ENCODE measurements around the gene PDE6D. TPM values are rescaled to one million over a fixed set of nuclear protein-coding genes. Genes with fewer than 3 reads are reported as not detected.

Gene PDE6D
- total and polyA plus RNA-seq, 2 experiments from 2014 or later: 47.3 to 64.8 TPM

DNA sequence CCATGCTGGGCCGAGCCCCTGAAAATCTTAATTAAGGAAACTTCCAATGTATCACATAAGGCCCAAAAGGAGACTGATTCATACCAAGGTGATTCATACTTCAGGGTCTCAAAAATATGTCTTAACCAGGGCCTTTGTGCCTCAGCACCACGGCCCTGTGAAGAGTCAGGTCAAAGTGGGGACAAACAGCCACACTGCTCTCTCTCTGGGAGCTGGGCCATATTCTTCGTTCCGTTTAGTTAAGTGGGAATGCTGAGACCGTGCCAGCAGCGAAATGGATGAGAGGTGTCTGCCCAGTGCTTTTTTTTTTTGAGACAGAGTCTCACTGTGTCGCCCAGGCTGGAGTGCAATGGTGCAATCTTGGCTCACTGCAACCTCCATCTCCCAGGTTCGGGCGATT is 82.1 kb downstream of the PDE6D start:
- TF ChIP-seq, protein P1, sequence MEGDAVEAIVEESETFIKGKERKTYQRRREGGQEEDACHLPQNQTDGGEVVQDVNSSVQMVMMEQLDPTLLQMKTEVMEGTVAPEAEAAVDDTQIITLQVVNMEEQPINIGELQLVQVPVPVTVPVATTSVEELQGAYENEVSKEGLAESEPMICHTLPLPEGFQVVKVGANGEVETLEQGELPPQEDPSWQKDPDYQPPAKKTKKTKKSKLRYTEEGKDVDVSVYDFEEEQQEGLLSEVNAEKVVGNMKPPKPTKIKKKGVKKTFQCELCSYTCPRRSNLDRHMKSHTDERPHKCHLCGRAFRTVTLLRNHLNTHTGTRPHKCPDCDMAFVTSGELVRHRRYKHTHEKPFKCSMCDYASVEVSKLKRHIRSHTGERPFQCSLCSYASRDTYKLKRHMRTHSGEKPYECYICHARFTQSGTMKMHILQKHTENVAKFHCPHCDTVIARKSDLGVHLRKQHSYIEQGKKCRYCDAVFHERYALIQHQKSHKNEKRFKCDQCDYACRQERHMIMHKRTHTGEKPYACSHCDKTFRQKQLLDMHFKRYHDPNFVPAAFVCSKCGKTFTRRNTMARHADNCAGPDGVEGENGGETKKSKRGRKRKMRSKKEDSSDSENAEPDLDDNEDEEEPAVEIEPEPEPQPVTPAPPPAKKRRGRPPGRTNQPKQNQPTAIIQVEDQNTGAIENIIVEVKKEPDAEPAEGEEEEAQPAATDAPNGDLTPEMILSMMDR (IDR thresholded peaks at IDR 0.05; ENCODE audit: low read depth, low read length): no peak
- Histone ChIP-seq H3K27me3 (no peaks in the 10 kb centered on the region), H3K36me3 (no peaks in the 10 kb centered on the region), H3K27ac (no peak overlapping the region), H3K9me3 (ENCODE audit: low read depth) (no peaks in the 10 kb centered on the region), H3K4me1 (ENCODE audit: low read depth) (no peaks in the 10 kb centered on the region), H3K4me3 (no peak overlapping the region)
- no peak for DNase-seq (ENCODE audit: low read depth in 1 of 2, low spot score in 1 of 2)

DNA sequence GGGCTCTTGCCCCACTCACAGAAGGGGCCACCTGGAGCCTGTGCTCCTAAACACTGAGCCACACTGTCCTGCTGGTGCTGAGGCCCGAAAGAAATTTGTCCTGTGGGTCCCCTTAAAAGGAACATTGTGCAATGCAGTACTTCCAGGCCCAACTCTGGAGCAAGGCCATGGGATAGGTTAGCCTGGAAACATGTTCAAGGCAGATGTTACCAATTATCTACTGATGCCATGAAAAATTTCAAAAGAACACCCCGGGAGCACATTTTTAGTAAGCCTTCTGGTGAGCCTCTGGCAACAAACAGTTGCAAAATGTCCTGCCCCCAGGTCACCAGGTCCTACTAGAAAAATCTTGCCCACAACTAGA is 85.1 kb downstream of the PDE6D start:
- TF ChIP-seq, protein P1 (IDR thresholded peaks at IDR 0.05; ENCODE audit: low read depth, low read length): no peak
- Histone ChIP-seq H3K27me3 (no peaks in the 10 kb centered on the region), H3K4me3 (no peak overlapping the region), H3K9me3 (ENCODE audit: low read depth) (no peaks in the 10 kb centered on the region), H3K36me3 (no peaks in the 10 kb centered on the region), H3K4me1 (ENCODE audit: low read depth) (no peaks in the 10 kb centered on the region), H3K27ac (no peak overlapping the region)
- DNase-seq (ENCODE audit: low read depth in 1 of 2, low spot score in 1 of 2): peak in 1 of 2 donors; percentile 46

DNA sequence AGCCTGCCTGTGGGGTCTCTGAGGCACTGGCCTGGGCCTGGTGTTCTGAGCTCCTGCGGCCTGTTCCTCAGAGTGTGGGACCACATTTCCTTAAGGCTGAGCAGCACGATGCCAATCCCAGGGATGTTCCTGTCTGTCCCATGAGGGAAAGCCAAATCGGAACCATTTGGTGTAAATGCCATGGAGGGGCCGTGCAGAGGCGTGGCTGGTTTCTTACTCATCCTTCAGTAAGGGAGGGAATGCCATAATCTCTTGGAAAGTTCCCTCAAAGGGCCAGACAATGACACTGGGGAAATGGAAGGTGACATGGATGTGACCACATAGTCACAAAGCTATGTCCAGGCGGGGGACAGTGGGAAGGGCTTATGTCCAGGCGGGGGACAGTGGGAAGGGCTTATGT is 87.1 kb downstream of the PDE6D start:
- H3K4me1 ChIP-seq (ENCODE audit: low read depth): no peaks in the 10 kb centered on the region
- H3K27me3 ChIP-seq: no peaks in the 10 kb centered on the region
- H3K4me3 ChIP-seq: no peak overlapping the region
- no peaks in the 10 kb centered on the region for H3K36me3 ChIP-seq
- H3K9me3 ChIP-seq (ENCODE audit: low read depth): no peaks in the 10 kb centered on the region
- H3K27ac ChIP-seq: no peak overlapping the region
- no peak for DNase-seq (ENCODE audit: low read depth in 1 of 2, low spot score in 1 of 2)
- TF ChIP-seq, protein P1 (IDR thresholded peaks at IDR 0.05; ENCODE audit: low read depth, low read length): no peak

DNA sequence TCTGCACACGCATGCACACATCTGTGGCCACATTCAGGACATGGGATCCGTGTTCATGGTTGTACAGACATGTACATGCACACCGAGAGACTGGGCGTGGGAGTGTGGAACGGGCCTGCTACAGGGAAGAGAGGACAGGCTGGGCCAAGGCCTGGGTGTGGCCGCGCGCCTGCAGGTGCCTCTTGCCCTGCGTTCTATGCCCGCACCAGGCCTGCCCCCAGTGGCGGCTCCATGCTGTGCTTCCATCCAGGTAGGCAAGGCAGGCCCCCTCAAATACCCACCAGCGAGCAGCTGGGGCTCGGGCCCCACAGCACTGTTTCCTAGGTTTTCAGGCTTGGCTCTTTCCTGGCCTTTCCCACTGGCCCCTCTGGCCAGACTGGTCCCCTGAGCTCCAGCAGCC is 88.2 kb downstream of the PDE6D start:
- Histone ChIP-seq H3K9me3 (ENCODE audit: low read depth) (no peaks in the 10 kb centered on the region), H3K27me3 (no peaks in the 10 kb centered on the region), H3K4me1 (ENCODE audit: low read depth) (no peaks in the 10 kb centered on the region), H3K27ac (no peak overlapping the region), H3K4me3 (no peak overlapping the region), H3K36me3 (no peaks in the 10 kb centered on the region)
- no peak for DNase-seq (ENCODE audit: low read depth in 1 of 2, low spot score in 1 of 2)
- TF ChIP-seq, protein P1 (IDR thresholded peaks at IDR 0.05; ENCODE audit: low read depth, low read length): no peak

DNA sequence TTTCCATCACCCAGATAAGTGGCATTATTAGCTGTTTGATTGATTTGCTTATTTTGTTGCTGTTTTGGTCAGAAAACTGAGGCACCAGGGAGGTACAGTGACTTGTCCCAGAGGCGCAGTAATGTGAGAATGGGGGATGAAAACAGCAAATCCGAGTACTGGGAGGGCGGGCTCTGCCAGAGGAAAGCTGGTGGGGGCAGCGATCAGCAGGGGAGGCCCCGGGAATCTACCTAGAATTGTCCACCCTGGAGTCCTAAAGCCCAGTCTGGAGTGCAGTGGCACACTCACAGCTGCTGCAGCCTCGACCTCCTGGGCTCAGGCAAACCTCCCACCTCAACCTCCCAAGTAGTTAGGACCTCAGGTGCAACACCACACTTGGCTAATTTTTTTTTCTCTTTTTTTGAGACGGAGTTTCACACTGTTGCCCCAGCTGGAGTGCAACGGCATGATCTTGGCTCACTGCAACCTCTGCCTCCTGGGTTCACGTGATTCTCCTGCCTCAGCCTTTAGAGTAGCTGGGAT is 89.8 kb downstream of the PDE6D start:
- Histone ChIP-seq H3K4me3 (no peak overlapping the region), H3K9me3 (ENCODE audit: low read depth) (no peaks in the 10 kb centered on the region), H3K27me3 (no peaks in the 10 kb centered on the region), H3K27ac (no peak overlapping the region), H3K4me1 (ENCODE audit: low read depth) (no peaks in the 10 kb centered on the region), H3K36me3 (no peaks in the 10 kb centered on the region)
- TF ChIP-seq, protein P1 (IDR thresholded peaks at IDR 0.05; ENCODE audit: low read depth, low read length): no peak
- no peak for DNase-seq (ENCODE audit: low read depth in 1 of 2, low spot score in 1 of 2)
